ENCODE results near the gene KLHL17.
"Not testable (repeated sequence)": the region's sequence is repeated elsewhere in the genome, so short reads cannot be mapped to it uniquely, and the experiment has no call there.

Gene KLHL17

DNA sequence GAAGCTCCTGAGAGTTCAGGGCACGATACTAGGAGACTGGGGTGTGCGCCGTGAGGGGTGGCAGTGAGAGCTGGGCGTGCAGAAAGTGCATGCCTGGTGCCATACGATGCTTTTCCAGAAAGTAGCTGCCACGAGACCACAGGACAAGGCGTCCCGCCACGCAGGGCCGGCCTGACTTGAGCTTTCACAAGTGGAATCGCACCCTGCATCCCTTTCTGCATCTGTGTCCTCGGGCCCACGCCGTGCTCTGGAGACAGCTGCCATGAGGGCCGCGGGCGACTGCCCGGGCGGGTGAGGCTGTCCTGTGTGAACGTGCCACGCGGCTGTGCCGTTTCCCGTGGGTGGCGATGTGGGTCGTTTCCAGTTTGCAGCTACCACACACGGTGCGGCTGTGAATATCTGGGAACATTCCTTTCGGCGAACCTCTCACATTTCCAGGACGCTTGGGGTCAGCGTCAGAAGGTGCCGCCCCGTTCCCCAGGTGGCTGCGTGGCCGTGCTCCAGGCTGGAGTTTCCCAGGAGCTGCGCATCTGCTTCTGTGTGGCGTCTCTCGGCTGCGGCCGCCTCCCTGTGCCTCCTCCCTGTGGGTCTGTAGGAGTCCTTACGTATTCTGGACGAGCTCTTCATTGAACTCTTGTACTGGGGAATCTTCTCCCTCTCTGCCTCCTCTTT is 22.5 kb downstream of the KLHL17 start:
- no peak for DNase-seq
- no peak for ATAC-seq

DNA sequence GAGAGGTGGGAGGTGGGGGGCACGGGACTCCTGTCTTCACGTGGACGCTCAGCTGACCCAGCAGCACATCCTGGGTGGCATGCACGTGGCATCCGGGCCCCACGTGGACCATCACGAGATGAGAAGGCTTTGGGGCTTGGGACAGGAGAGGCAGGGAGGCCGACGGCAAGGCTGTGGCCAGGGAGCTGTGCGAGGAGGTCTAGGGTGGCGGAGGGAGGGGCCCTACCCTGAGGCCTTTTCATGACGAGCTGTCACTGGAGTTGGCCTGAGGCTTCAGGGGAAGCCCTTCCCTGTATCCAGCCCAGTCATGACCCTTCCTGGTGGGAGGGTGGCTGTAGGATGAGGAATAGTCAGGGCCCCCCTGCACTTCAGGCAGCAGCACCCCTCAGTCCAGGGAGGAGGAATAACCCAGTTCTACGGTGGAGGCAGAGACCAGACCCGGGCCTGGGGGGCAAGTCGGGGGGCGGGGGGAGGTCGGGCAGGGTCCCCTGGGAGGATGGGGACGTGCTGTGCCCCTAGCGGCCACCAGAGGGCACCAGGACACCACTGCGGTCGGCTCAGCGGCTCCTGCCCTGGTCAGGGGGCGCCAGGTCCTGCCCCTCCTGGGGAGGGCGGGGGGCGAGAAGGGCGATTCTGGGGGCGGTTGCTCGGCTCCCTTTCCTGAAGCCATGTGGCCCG is 23.6 kb downstream of the KLHL17 start:
- DNase-seq = peak; percentile 76
- peak; percentile 65 for ATAC-seq

DNA sequence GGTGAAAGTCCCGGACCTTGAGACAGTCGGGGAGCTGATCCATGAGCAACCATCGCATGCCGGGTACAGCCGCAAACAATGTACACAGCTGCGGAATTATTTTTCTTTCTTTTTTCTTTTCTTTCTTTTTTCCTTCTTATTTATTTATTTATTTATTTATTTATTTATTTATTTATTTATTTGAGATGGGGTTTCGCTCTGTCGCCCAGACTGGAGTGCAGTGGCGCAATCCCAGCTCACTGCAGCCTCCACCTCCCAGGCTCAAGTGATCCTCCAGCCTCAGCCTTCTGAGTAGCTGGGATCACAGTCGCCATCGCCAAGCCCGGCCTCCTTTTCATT is 24.1 kb downstream of the KLHL17 start:
- no peak for DNase-seq
- ATAC-seq = no peak

DNA sequence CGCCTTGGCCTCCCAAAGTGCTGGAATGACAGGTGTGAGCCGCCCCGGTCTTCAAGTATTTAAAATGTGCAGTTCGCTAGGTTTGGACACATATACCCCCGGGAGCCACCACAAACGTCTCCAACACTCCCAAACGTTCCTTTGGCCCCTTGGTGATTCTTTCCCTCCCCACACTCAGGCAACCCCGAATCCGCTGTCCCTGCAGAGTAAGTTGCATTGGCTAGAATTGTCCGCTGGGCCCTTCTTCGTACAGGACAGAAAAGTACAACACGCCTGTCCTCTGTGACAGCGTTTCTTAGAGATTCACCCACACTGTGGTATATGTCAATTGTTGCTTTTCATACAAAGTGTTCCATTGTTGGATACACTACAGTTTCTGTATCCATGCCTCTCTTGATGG is 24.7 kb downstream of the KLHL17 start:
- no peak for DNase-seq
- ATAC-seq = no peak

DNA sequence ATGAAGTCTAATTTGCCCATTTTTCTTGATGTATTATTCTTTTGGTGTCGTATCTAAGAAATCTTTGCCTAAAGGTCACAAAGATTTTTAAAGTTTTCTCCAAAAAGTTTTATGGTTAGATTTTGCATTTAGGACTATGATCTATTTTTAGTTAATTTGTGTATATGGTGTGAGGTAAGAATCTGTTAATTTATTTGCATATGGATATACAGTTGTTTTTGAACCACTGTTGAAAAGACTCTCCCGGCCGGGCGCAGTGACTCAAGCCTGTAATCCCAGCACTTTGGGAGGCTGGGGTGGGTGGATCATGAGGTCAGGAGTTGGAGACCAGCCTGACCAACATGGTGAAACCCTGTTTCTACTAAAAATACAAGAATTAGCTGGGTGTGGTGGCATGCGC is 27.7 kb downstream of the KLHL17 start:
- DNase-seq, ATAC-seq: not testable (repeated sequence)

DNA sequence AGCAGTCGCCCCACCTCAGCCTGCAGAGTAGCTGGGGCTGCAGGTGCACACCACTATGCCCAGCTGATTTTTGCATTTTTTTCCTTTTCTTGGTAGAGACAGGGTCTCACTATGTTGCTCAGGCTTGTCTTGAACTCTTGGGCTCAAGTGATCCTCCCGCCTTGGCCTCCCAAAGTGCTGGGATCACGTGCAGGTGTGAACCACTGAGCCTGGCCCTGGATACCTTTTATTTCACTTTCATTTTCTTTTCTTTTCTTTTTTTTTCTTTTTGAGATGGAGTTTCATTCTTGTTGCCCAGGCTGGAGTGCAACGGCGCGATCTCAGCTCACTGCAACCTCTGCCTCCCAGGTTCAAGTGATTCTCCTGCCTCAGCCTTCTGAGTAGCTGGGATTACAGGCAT is 30.9 kb downstream of the KLHL17 start:
- not testable (repeated sequence) for DNase-seq, ATAC-seq

DNA sequence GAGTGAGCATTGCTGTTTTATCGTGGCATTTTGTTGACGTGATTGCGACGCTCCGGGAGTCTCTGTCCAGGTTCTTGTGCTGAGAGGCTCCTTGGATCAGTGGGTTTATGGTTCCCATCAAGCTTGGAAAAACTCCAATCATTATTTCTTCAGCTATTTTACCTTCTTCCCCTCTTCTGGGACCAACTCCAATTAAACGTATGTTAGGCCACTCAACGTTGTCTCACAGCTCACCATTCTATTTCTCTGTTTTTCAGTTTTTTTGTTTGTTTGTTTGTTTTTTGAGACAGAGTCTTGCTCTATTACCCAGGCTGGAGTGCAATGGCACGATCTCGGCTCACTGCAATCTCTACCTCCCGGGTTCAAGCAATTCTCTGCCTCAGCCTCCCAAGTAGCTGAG is 31.5 kb downstream of the KLHL17 start:
- no peak for DNase-seq

DNA sequence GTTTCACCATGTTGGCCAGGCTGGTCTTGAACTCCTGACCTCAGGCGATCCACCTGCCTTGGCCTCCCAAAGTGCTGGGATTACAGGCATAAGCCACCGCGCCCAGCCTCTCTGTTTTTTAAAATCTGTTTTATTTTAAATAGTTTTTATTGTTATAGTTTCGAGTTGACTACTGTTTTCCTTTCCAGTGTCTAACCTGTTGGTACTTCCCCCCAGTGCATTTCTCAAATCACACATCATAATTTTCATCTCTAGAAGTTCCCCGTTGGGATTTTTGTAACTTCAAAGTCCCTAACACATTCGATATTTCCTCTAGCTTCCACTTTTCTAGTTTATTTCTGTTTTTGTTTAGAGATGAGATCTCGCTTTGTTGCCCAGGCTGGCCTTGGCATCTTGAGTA is 32.0 kb downstream of the KLHL17 start:
- DNase-seq = no peak
- peak; percentile 33 for ATAC-seq

More for the DNA sequence above, 31.5 kb downstream of the KLHL17 start:
- no peak for ATAC-seq

DNA sequence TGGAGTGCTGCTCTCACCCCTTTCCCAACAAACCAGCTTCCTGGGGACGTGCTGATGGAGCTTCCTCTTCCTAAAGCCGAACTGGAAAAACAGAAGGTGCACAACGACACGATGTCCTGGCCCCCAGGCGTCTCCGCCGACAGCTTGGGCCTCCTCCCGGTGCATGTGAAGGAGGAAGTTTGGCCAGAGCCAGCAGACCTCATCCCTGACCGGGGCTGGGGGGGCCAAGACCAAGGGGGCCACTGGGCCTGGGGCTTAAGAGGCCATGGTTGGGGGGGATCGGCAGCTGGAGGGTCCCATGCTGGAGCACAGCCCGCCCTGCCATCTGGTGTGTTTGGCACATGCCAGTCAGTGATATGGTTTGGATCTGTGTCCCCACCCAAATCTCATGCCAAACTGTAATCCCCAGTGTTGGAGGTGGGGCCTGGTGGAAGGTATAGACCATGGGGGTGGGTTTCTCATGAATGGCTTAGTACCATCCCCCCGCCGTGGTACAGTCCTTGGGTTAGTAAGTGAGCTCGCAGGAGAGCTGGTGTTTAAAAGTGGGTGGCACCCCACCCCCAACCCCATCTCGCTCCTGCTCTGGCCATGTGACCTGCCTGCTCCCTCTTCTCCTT is 33.1 kb downstream of the KLHL17 start:
- no peak for DNase-seq
- ATAC-seq = no peak

DNA sequence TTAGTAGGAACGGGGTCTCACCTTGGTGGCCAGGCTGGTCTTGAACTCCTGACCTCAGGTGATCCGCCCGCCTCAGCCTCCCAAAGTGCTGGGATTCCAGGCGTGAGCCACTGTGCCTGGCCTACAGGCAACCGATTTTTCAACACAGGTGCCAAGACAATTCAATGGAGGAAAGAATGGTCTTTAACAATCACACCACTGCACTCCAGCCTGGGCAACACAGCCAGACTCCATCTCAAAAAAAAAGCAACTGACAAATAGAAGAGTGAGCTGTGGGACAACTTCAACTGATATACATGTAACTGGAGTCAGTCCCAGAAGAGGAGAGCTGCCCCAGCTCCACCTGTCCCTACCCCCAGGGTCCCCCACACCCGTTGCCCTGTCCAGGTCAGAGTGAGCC is 34.2 kb downstream of the KLHL17 start:
- not testable (repeated sequence) for ATAC-seq, DNase-seq

DNA sequence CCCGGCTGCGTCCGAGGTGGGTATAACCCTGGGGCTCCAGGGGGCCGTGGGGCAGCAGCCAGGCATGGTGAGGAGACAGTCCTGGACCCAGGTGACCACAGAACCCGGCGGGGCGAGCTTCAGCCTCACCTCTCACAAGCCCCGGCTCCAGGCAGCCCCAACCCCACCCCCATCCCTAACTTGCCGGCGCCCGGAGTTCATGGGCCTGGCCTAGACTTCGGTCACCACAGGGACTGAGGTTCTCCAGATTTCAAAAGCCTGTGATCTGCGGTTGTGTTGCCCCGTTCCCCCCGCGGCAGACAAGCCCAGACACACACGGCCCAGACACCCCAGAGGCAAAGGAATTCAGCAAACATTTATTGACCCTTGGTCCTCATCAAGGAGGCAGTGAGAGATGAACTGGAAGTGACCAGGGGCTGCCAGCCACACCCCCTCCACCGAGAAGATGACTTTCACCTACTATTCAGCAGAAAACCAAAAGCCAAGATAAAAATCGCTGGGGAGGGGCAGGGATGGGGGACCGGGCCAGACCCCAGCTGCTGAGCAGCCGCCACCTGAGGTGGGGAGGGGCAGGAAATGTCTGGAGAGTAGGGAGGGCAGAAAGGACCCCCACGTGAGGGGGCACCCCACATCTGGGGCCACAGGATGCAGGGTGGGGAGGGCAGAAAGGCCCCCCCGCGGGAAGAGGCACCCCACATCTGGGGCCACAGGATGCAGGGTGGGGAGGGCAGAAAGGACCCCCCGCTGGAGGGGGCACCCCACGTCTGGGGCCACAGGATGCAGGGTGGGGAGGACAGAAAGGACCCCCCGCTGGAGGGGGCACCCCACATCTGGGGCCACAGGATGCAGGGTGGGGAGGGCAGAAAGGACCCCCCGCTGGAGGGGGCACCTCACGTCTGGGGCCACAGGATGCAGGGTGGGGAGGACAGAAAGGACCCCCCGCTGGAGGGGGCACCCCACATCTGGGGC is 35.6 kb downstream of the KLHL17 start:
- DNase-seq = no peak
- ATAC-seq = no peak

DNA sequence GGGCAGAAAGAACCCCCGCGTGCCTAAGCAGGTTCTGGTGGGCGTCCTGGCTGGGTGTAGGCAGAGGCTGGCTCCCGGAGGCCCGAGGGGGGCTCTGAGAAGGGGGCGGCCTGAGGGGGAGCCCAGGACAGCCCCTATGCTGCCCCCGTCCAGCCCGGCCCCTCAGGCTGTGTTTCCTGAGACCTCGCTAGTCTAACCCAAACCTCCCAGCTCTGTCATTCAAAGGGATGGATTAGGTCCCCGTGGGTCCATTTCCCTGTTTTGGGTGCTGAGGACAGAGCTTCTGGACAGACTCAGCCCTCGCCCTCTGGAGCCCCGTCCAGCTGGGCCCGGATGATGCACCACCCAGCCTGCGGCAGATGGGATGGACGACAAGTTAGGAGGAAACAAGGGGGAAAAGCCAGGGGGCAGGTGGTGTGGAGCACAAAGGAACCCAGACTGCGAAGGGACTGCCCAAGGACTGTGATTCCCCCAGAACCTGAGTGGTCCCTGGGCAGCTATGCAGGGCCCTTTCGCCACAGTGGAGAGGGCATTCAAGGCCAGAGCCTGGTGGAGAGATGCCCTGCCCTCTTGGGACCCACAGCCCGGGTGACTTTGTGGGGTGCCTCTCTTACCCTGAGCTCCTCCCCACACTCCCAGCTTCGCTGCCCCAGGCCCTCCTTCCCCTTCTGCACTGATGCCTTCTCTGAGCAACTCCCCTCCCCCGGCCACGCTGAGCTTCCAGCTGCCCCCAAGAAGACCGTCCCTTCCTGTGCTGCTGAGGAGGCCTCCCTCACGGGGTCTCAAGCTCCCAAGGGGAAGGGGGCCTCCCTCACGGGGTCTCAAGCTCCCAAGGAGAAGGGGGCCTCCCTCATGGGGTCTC is 36.7 kb downstream of the KLHL17 start:
- DNase-seq (no peak), ATAC-seq (no peak)

DNA sequence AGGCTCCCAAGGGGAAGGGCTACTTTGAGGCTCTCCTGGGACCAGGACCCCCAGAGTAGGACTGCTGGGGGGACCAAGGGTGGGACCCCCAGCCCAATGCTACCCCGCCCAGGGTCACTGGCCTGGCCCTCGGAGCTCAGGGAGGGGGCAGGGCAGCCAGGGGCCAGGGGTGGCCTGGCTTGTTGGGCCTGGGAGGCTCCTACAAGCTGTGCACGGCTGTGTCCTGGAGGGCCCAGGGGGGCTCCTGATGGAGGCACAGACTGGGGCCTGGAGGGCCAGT is 37.3 kb downstream of the KLHL17 start:
- no peak for DNase-seq
- ATAC-seq = no peak

DNA sequence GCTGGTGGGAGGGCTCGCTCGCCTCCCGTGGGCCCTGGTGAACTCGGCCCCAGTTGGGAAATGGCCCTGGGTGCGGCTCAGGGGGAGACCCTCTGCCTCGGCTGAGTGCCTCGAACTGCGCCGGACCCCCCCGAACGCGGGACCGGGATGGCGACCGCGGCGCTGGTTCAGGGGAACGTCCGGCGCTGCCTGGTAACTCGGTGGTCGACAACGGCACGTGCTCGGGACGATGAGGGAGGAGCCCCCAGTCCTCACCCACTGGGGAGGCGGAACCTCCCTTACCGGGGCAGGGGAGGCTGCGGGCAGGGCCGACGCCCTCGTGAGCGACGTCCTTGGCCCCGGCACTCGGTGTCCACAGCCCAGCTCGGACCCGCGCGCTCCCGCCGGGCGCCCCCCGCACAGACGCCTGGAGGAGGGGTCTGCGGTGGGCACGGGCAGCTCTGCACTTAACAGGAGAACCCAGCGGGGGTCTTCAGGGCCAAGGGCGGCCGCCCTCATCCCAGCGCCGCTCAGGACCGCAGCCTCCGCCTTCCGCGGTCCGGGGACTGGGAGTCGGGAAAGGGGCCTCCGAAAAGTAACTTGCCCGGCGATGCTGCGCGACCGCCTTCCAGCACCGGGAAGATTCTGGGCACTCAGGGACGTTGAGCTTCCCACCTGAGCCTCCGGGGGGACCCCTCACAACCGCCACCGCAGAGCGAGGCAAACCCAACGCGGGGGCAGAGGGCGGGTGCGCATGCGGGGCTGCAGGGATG is 37.8 kb downstream of the KLHL17 start:
- ATAC-seq = no peak
- no peak for DNase-seq

DNA sequence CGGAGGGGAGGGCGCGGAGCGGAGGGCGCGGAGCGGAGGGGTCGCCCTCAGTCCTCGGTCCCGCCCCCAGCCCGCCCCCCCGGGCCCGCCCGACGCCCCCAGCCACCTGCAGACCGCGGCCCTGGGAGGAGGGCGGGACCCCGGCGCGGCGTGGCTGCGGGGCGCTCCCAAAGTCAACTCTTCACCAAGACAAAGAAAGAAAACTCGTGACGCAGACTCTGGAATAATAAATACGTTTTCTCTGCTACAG is 38.3 kb downstream of the KLHL17 start:
- ATAC-seq (peak; percentile 2), DNase-seq (no peak)

DNA sequence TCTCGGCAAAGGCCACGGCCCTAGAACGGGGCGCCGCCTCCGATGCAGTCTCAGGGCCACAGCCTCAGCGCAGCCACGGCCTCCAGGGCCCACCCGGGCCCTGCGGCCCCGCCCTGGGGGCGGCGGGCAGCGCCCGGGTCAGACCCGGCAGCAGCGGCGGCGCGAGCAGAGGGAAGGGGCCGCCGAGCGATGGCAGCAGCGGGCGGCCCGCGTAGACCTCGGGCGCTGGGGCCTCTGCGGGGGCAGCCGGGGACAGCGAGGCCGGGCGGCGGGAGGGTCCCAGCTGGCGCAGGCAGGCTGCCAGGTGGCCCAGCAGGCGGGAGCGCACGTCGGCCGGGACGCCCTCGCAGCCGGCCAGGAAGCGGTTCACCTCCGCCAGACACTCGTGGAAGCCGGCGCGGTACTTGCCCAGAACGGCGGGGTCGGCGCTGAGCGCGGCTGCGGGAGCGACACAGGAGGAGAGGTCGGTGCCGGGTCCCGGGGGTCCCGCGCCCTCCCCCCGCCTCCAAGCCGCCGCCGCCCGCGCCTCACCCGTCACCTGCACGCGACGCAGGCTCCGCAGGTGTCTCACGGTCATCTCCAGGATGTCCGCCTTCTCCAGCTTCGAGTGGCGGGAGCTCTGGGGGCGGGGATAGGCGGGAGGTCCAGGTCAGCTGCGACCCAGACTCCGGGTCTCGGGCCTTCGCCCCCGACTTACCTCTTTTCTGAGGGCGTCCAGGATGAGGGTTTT is 38.8 kb downstream of the KLHL17 start:
- ATAC-seq = peak; percentile 8

DNA sequence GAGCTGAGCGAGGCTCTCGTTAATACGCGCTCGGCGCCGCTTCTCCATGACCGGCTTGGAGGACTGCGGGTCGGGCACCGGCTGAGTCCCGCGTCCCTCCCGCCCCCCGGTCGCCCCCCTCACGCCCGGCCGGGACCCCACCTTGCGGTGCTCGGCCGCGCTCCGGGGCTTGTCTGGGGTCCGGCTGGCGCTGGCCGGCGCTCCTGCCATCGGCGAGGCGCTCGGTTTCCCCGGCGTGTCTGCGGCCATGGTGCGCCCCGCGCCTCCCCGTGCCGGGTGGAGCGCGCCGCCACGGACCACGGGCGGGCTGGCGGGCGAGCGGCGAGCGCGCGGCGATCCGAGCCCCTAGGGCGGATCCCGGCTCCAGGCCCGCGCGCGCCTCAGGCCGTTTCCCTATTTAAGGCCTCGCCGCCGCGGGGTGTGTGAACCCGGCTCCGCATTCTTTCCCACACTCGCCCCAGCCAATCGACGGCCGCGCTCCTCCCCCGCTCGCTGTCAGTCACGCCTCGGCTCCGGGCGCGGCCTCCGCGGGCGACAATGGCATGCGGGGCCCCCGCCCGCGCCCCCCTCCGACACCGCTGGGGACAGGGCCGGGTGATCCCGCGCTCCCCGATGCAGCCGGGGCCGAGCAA is 39.5 kb downstream of the KLHL17 start, which contains the start of gene HES4:
TSS of gene HES4 (minus strand) at position 373 of the 632 bp plus-strand sequence. CDS start at position 249, 124 bp downstream.
- DNase-seq (peak; percentile 72), ATAC-seq (peak; percentile 37)

More for the DNA sequence above, 38.8 kb downstream of the KLHL17 start:
- peak; percentile 35 for DNase-seq

DNA sequence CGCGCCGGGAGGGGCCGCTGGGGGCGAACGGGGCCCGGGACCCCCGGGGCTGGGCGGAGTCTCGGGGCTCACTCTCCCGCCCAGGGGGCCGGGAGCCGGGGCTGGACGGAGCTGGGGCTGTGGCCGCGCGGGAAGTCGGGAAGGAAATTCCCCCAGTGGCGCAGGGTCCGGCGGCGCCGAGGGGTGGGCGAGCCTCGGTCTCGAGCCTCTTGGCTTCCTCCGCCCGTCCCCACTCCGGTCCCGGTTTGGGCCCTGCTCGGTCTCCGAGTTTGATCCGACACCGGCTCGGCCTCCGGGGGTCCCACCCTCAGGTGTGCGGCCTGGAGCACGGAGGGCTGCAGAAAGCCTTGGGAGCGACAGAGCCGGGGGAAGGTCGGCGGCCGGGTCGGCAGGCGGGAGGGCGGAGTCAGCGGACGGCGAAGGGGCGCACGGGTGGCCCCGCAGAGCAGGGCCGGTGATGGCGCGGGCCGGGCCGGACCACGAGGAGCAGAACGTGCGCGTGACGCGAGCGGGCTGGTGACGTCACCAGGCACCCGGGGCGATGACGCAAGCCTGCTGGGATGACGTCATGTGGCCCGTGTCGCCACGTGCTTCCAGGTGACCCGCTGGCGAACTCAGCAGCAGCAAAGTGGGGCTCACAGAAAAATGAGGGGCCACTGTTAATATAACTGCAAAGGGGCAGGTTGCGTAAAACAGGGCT is 40.1 kb downstream of the KLHL17 start:
- DNase-seq (peak; percentile 81), ATAC-seq (peak; percentile 3)

Measured in stimulated activated naive CD8-positive, alpha-beta T cell treated with anti-CD3 and anti-CD28 coated beads, Interleukin-15, Interleukin-2, amounts not matched to agents 100 U/mL and 50 U/mL, for 24 hours (primary cell).